Measurements from ENCODE around the gene PDZRN3.

The PDZRN3 gene

DNA sequence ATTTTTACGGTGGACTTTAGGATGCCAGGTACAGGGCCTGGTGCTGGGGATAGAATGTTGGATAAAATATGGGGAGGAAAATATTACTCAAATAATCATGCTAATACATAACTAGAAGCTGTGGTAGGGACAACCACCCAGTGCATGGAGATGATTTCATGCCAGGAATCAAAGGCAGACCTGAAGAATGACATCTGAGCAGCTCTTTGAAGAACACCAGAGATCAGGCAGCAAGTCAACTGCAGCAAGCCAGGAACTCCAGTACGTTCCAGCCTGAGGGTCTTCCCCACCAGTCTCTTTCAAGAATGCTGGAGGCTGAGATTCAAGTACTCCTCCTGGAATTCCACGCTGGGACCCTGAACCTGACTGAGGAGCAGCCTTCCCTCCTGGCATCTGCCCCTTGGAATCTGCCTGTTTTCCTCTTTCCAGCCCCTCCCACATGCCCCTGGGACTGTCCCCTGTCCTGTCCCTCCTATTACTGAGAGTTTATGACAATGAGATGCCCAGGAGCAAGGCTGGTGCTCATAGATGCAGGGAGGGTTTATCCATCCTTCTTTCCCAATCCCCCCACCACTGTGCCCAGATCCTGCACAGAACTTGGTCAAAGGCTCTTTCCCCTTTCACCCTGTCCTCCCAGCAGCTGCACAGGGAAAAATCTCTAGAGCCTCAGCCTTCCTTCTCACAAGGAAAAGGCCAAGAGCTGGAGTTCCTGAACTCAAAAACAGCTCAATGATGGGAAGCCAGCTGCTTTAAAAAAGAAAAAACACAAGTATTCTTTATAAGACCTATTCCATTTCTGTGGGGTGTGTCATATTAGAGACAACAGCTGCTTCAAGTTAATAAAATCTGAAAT, 68.0 kb downstream of the PDZRN3 start:
- DNase-seq (ENCODE audit: low spot score) = no peak

DNA sequence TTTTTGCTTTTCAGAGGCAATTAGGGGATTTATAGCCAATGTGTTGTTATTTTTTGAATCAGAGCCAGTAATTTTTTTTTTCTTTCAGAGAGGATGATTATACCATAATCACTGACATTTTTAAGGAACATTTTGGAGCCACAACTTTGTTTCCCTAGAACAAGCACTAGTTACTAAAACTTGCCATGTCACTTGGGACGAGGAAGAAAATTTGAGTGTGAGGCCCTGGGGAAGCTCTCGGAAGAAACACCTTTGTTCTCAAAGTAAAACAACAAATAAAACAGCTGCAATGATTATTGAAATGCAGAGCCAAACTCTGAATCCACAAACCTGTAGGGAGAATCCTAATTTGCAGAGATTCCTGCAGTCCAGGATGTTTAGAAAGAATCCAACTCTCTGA, 69.7 kb downstream of the PDZRN3 start:
- DNase-seq (ENCODE audit: low spot score) = no peak

- no peak for DNase-seq (ENCODE audit: low spot score)
Measured at GRCh38 chr3:73552700-73553099, 72.0 kb downstream of the PDZRN3 start.

DNA sequence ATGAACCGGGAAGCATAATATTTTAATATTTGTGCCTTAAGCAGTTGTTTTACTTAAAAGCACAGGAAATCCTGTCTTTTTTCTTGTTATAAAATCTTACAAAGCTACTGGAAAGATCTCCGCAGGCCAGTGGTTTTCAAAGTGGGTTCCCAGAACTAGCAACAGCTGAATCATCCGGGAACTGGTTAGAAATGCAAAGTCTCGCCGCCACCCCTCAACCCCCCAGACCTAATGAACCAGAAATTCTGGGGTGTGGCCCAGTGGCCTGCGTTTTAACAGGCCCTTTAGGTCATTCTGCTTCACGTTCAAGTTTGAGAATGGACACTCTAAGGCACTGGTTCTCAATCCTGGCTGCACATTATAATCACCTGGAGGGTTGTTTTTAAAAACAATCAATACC, 74.7 kb downstream of the PDZRN3 start:
- DNase-seq (ENCODE audit: low spot score) = no peak

DNA sequence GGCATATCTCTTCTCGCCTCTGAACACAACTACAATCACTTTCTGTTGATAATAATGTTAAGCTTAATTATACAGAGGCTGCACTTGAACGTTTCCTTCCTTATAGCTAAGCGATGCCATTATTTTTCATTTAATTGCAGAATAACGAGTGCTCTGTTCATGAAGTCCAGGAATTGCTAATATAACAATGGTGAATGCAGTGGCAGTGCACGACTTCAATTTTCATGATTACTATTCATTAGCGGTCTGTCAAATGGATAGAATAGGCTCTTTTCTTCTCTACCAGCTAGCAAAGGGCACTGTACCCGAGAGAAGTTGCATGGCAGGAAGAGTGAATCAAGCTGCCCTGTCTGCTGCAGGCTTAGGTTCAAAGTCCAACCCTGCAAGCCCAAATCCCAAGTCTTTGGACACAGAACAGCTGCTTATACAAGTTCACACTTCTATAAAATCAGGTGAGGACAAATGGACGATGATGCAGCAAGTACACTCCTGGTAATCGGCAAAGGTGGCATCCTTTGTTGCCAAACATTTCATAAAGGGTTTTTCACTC, 75.6 kb downstream of the PDZRN3 start:
- DNase-seq (ENCODE audit: low spot score) = no peak

DNA sequence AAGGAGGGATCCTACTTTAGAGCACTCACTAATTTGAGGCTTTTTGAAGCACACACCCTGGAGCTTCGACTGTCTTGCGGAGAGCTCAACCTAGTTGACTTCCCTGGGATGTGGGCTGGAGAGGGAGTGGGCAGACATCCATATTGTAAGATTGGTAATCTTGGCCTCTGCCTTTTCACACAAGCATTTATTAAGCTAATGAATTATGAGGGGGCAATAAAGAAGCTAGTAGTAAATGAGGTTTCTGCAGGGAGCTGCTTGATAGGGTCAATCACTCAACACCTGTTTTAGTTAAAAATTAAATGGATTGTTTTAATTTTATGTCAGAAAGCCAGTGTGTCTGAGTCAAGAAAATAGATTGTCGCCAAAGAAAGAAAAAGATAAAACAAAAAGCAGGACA, 76.3 kb downstream of the PDZRN3 start:
- no peak for DNase-seq (ENCODE audit: low spot score)

DNA sequence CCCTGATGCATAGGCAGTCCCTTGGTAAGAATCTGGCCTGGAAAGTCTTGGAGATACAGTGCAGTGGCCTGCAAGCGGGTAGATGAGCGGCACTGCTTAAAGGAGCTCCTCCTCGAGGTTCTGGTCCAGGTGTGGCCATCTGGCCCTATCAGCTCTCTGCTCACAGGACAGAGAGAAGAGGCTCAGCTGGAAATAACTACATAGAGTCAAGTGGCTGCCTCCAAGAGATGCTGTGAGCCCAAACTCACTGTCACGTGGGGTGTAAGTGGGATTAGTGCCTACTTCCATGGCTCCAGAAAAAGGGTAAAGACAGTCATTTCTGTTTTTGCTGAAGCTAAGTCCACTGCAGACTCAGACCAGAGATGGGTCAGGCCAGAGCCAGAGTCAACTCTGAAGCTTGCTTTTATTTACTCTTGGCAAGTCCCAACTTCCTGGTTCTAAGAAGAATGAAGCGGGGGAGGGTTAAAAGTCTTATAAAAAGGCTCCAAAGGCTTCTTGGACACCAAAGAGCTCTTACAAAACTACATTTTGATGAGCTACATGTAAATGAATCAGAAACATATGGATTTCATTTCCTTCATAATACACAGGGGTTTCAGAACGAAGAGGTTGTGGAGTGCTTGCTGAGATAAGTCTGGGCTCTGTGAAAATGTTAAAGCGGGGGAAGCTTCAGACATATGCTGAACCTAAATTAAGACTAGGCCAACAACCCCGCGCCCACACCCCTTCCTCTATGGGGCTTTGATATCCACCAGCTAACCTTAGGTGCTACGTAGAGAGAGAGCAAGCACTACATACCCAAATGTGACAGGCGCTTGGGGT, 77.1 kb downstream of the PDZRN3 start:
- no peak for DNase-seq (ENCODE audit: low spot score)

- no peak for DNase-seq (ENCODE audit: low spot score)
Measured at GRCh38 chr3:73546961-73547360, 77.8 kb downstream of the PDZRN3 start.

DNA sequence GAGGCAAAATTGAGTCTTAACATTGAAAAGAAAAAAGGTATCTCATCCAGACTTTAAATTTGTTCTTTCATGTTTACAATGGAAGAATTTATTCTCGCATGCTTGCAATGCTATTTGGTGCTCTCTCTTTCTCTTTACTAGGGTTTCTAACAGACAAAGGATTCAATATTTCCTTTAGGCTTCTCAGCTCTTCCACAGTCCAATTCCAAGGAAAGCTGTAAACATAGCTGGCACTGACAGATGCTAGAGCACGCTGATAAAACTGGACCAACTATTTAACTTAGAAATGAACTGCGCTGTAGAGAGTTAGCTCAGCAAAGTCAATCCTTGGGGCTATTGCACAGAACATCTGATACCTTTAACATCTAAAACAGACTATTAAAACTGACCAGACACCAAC, 81.3 kb downstream of the PDZRN3 start:
- no peak for DNase-seq (ENCODE audit: low spot score)

- no peak for DNase-seq (ENCODE audit: low spot score)
Measured at GRCh38 chr3:73542136-73542535, 82.6 kb downstream of the PDZRN3 start.

DNA sequence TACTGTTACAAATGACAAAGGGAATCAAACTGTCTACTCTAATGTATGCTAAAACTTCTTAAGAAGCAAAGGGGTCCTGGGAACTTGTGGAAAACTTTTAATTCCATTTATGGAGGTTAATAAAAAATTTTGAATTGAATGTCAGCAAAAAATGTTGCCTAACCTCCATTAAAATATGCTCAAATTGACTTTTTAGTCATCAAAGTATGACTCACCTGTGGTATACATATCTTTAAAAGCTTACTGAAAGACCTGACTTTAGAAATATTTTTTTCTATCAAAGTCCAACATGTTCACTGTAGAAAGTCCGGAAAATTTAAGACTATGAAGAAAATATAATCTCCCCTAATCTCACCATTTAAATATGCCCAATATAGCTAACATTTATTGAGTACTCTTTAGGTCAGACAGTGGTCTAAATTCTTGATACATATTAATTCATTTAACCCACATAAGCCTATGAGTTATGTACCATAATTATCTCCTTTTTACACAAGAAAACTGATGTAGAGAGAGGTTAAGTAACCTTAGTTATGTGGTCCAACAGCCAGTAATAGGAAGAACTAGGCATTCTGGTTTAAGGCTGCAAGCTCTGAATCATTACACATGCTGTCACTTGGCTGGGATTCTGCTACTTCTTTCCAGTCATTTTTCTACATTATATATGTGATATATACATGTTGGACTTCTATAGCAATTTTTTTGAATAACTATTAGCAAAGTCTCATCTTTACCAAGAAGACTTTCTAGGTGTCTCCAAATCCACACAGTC, 83.6 kb downstream of the PDZRN3 start:
- DNase-seq (ENCODE audit: low spot score) = no peak

- DNase-seq (ENCODE audit: low spot score) = no peak
Measured at GRCh38 chr3:73538486-73538885, 86.3 kb downstream of the PDZRN3 start.

DNA sequence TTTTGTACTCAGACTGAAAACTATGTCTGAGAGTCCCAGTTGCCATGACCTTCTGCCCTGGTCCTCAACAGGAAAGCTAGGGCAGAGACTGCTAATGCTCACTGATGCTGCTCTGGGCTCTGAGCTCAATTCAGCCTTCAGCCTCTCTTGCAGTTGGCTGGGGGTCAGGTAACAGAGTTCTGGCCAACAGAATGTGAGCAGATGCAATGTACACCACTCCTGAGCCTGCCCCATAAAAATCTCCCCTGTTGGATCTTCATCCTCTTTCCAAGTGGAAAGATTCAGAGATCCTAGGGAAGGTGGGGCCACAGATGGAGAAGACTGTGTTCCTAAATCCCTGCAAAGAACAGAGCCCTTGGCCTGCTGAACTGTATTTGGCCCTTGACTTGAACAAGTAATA, 87.8 kb downstream of the PDZRN3 start:
- no peak for DNase-seq (ENCODE audit: low spot score)

DNA sequence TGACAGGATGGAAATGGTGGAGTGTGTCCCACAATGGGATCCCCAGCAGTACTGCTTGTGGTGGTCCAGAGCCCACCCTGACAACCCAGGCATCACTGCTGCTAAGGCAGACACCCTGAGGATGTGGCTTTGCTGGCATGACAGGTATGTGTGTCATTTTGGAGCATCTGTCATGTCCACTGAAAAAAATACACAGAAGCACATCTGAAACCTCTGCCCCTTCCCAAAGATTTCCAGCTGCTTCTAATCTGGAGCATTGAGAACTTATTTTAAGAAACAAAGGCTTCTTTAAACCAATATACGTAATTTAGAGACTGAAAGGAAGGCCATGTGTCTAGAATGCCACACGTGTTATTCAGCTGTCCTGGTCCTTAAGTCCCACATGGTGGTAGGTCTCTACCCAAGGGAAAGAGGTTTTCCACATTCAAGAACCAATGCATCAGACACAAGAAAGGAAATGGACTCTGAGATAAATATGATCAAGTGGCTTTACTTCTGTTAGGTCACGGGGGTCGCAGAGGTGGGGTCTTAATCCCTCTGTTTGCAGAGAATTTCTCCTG, 88.3 kb downstream of the PDZRN3 start:
- DNase-seq (ENCODE audit: low spot score) = no peak

DNA sequence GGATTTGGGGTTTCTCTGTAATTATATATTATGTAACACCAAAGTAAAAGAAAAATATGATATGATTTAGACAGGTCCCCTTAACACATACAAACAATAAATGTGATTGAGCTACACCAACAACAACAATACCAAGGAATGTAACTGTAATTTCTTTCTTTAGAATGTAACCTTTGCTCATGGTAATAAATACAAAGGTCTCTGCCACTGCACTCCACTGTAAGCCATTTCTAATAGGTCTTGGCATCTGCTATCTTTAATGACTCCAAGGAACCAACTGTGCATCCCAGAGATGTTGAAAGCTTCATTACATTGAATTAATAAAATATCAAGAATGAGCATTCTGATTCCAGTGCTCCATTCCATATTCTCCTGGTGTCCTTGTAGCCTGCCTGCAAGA, 88.8 kb downstream of the PDZRN3 start:
- no peak for DNase-seq (ENCODE audit: low spot score)

- DNase-seq (ENCODE audit: low spot score) = no peak
Measured at GRCh38 chr3:73535137-73535536, 89.6 kb downstream of the PDZRN3 start.

DNA sequence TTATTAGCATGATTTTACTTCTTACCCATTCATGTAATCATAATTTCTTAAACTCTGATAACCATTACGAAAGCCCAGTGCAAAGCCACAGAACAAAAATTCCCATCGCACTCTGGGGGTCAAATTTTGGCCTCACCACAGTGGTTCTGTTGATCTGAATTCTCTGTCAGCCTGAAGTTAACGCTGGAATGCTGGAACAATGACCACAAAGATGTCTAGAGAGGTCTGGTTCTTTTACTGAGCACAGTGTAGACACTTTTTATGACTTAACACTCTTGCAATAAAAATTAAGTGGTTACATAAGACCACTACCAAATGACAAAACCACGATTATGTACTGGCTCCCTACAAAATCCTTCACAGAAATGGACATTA, 94.7 kb downstream of the PDZRN3 start:
- DNase-seq (ENCODE audit: low spot score) = no peak

GRCh38 chr3:73529308-73530021, 95.3 kb downstream of the PDZRN3 start:
- DNase-seq (ENCODE audit: low spot score) = no peak

DNA sequence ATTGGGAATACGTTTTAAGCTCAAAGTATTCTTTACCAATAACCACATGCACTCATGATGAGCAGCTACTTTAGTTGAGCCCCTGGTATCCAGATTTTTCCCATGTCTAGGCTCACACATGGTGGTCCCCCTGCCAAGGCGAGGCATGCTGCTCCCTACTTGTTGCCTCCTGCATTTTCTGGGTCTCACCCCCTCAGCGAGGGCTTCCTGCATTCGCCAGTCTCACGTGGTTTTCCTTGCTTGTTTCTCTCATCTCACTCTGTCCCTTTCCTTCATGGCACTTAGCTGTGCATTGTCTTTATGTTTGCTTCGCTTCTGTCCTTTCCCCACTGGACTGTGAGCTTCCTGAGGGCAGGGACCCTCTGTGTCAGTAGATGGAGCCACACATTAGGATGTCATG, 99.2 kb downstream of the PDZRN3 start:
- no peak for DNase-seq (ENCODE audit: low spot score)

GRCh38 chr3:73523661-73524060, 101.1 kb downstream of the PDZRN3 start:
- no peak for DNase-seq (ENCODE audit: low spot score)

DNA sequence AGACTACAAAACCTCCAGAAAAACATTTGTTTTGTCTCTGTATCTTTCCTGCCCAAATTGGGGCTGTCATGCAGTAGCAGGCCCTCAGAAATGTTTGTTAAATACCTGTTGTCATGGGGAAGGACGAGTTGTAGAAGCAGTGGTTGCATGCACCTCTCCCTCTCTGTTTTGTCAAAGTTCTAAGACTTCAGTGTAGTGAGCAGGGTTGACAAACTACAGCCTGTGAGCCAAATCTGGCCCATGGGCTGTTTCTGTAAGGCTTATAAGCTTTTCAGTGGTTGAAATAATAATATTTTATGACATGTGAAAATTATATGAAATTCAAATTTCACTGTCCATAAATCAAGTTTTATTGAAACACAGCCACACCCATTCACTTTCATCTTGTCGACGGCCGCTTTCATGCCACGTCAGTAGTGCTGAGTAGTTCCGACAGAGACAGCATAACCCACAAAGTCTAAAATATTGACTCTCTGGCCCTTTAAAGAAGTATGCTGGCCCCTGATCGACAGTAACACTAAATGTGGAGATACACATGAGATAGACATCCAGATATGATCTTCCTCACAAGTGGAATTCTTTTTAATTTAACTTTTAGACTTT, 102.9 kb downstream of the PDZRN3 start:
- no peak for DNase-seq (ENCODE audit: low spot score)

Measured in hematopoietic multipotent progenitor cell treated with erythropoietin and hydrocortisone succinate and interleukin-3 and kit ligand, for 15 days (in vitro differentiated cells).